ENCODE results near the gene CCR7.

Gene CCR7

GRCh38 chr17:40516581-40517285 lies 48.5 kb downstream of the CCR7 start:
- peak; percentile 97 for DNase-seq
- no peak overlapping the region for H4K8ac ChIP-seq (ENCODE audit: low read depth, low read length)
- no peak overlapping the region for H2BK15ac ChIP-seq (replicated peaks; ENCODE audit: low read depth)
- H3K56ac ChIP-seq (ENCODE audit: low read length), result peak overlapping the region; percentile 51
- WGBS (ENCODE audit: extremely low coverage, insufficient coverage, low lambda C conversion rate), result no CpG with 5 or more reads among the region's 3 CpGs
- H4K5ac ChIP-seq (ENCODE audit: low read length), result no peak overlapping the region
- H3K4me1 ChIP-seq (ENCODE audit: control insufficient read depth, low read depth, low read length), result peaks cover 18% of the 10 kb centered on the region
- H2BK5ac ChIP-seq (ENCODE audit: low read length), result peak overlapping the region; percentile 87
- no peaks in the 10 kb centered on the region for H3K79me2 ChIP-seq (ENCODE audit: control insufficient read depth, insufficient read depth, low read length)
- H3K4me2 ChIP-seq (ENCODE audit: low read length), result no peak overlapping the region
- H3K79me1 ChIP-seq (ENCODE audit: low read length), result no peaks in the 10 kb centered on the region
- no peaks in the 10 kb centered on the region for H3K36me3 ChIP-seq (ENCODE audit: control insufficient read depth, insufficient read depth, low read length)
- no peak overlapping the region for H3K4ac ChIP-seq (ENCODE audit: low read depth, low read length)
- no peak overlapping the region for H3K23ac ChIP-seq (ENCODE audit: low read length)
- no peak overlapping the region for H3K4me3 ChIP-seq (ENCODE audit: low read length)
- H2AK5ac ChIP-seq (ENCODE audit: low read length), result no peak overlapping the region
- H3K27me3 ChIP-seq (ENCODE audit: insufficient read depth, low read length, poor library complexity), result no peaks in the 10 kb centered on the region
- peak overlapping the region; percentile 72 for H3K27ac ChIP-seq (ENCODE audit: low read depth, low read length)
- H3K18ac ChIP-seq (ENCODE audit: low read length), result peak overlapping the region; percentile 35
- no peak overlapping the region for H2BK120ac ChIP-seq (ENCODE audit: low read depth, low read length)
- no peak overlapping the region for H3K9ac ChIP-seq (ENCODE audit: low read length)

GRCh38 chr17:40515491-40516041 lies 49.7 kb downstream of the CCR7 start:
- Histone ChIP-seq H3K18ac (ENCODE audit: low read length) (peak overlapping the region; percentile 3), H2BK5ac (ENCODE audit: low read length) (peak overlapping the region; percentile 92), H3K79me1 (ENCODE audit: low read length) (no peaks in the 10 kb centered on the region), H3K9ac (ENCODE audit: low read length) (peak overlapping the region; percentile 5), H2AK5ac (ENCODE audit: low read length) (peak overlapping the region; percentile 96), H2BK15ac (replicated peaks; ENCODE audit: low read depth) (no peak overlapping the region), H3K27me3 (ENCODE audit: insufficient read depth, low read length, poor library complexity) (no peaks in the 10 kb centered on the region), H3K56ac (ENCODE audit: low read length) (peak overlapping the region; percentile 75), H4K8ac (ENCODE audit: low read depth, low read length) (no peak overlapping the region), H4K5ac (ENCODE audit: low read length) (peak overlapping the region; percentile 73), H3K23ac (ENCODE audit: low read length) (peak overlapping the region; percentile 30), H3K4me1 (ENCODE audit: control insufficient read depth, low read depth, low read length) (peaks cover 15% of the 10 kb centered on the region), H3K27ac (ENCODE audit: low read depth, low read length) (peak overlapping the region; percentile 22), H3K4ac (ENCODE audit: low read depth, low read length) (peak overlapping the region; percentile 22), H2BK120ac (ENCODE audit: low read depth, low read length) (peak overlapping the region; percentile 62), H3K4me2 (ENCODE audit: low read length) (no peak overlapping the region), H3K4me3 (ENCODE audit: low read length) (no peak overlapping the region), H3K36me3 (ENCODE audit: control insufficient read depth, insufficient read depth, low read length) (no peaks in the 10 kb centered on the region), H3K79me2 (ENCODE audit: control insufficient read depth, insufficient read depth, low read length) (no peaks in the 10 kb centered on the region)
- DNase-seq, result peak; percentile 89
- no CpG with 5 or more reads among the region's 11 CpGs for WGBS (ENCODE audit: extremely low coverage, insufficient coverage, low lambda C conversion rate)

- H3K27me3 ChIP-seq (ENCODE audit: insufficient read depth, low read length, poor library complexity), result no peaks in the 10 kb centered on the region
- no peak overlapping the region for H3K27ac ChIP-seq (ENCODE audit: low read depth, low read length)
- no CpG with 5 or more reads among the region's 4 CpGs for WGBS (ENCODE audit: extremely low coverage, insufficient coverage, low lambda C conversion rate)
- H3K4me2 ChIP-seq (ENCODE audit: low read length), result no peak overlapping the region
- peak overlapping the region; percentile 73 for H4K5ac ChIP-seq (ENCODE audit: low read length)
- no peaks in the 10 kb centered on the region for H3K36me3 ChIP-seq (ENCODE audit: control insufficient read depth, insufficient read depth, low read length)
- no peak for DNase-seq
- H2BK5ac ChIP-seq (ENCODE audit: low read length), result peak overlapping the region; percentile 92
- no peak overlapping the region for H3K23ac ChIP-seq (ENCODE audit: low read length)
- peaks cover 18% of the 10 kb centered on the region for H3K4me1 ChIP-seq (ENCODE audit: control insufficient read depth, low read depth, low read length)
- no peak overlapping the region for H2BK15ac ChIP-seq (replicated peaks; ENCODE audit: low read depth)
- no peak overlapping the region for H3K4me3 ChIP-seq (ENCODE audit: low read length)
- H3K18ac ChIP-seq (ENCODE audit: low read length), result peak overlapping the region; percentile 3
- H3K9ac ChIP-seq (ENCODE audit: low read length), result peak overlapping the region; percentile 5
- H3K79me1 ChIP-seq (ENCODE audit: low read length), result no peaks in the 10 kb centered on the region
- H2AK5ac ChIP-seq (ENCODE audit: low read length), result peak overlapping the region; percentile 96
- H2BK120ac ChIP-seq (ENCODE audit: low read depth, low read length), result peak overlapping the region; percentile 62
- no peaks in the 10 kb centered on the region for H3K79me2 ChIP-seq (ENCODE audit: control insufficient read depth, insufficient read depth, low read length)
- peak overlapping the region; percentile 75 for H3K56ac ChIP-seq (ENCODE audit: low read length)
- peak overlapping the region; percentile 22 for H3K4ac ChIP-seq (ENCODE audit: low read depth, low read length)
- no peak overlapping the region for H4K8ac ChIP-seq (ENCODE audit: low read depth, low read length)
These were observed 50.3 kb downstream of the CCR7 start for GRCh38 chr17:40515011-40515410.

GRCh38 chr17:40514013-40514875 lies 51.0 kb downstream of the CCR7 start:
- no peak overlapping the region for H3K18ac ChIP-seq (ENCODE audit: low read length)
- H4K8ac ChIP-seq (ENCODE audit: low read depth, low read length), result no peak overlapping the region
- H3K4me2 ChIP-seq (ENCODE audit: low read length), result no peak overlapping the region
- no peak overlapping the region for H3K9ac ChIP-seq (ENCODE audit: low read length)
- H2BK5ac ChIP-seq (ENCODE audit: low read length), result peak overlapping the region; percentile 43
- H3K4ac ChIP-seq (ENCODE audit: low read depth, low read length), result no peak overlapping the region
- peaks cover 19% of the 10 kb centered on the region for H3K4me1 ChIP-seq (ENCODE audit: control insufficient read depth, low read depth, low read length)
- no peak overlapping the region for H4K5ac ChIP-seq (ENCODE audit: low read length)
- no peak overlapping the region for H2BK120ac ChIP-seq (ENCODE audit: low read depth, low read length)
- H3K4me3 ChIP-seq (ENCODE audit: low read length), result no peak overlapping the region
- no peak overlapping the region for H3K27ac ChIP-seq (ENCODE audit: low read depth, low read length)
- no peak for DNase-seq
- H2AK5ac ChIP-seq (ENCODE audit: low read length), result peak overlapping the region; percentile 92
- H3K27me3 ChIP-seq (ENCODE audit: insufficient read depth, low read length, poor library complexity), result no peaks in the 10 kb centered on the region
- H3K56ac ChIP-seq (ENCODE audit: low read length), result no peak overlapping the region
- no peak overlapping the region for H2BK15ac ChIP-seq (replicated peaks; ENCODE audit: low read depth)
- H3K23ac ChIP-seq (ENCODE audit: low read length), result no peak overlapping the region
- H3K79me2 ChIP-seq (ENCODE audit: control insufficient read depth, insufficient read depth, low read length), result no peaks in the 10 kb centered on the region
- WGBS (ENCODE audit: extremely low coverage, insufficient coverage, low lambda C conversion rate), result no CpG with 5 or more reads among the region's 7 CpGs
- H3K36me3 ChIP-seq (ENCODE audit: control insufficient read depth, insufficient read depth, low read length), result no peaks in the 10 kb centered on the region
- H3K79me1 ChIP-seq (ENCODE audit: low read length), result no peaks in the 10 kb centered on the region

- Histone ChIP-seq H3K79me2 (ENCODE audit: control insufficient read depth, insufficient read depth, low read length) (no peaks in the 10 kb centered on the region), H3K23ac (ENCODE audit: low read length) (no peak overlapping the region), H3K4me2 (ENCODE audit: low read length) (no peak overlapping the region), H3K4me1 (ENCODE audit: control insufficient read depth, low read depth, low read length) (peaks cover 13% of the 10 kb centered on the region), H2BK120ac (ENCODE audit: low read depth, low read length) (no peak overlapping the region), H3K27ac (ENCODE audit: low read depth, low read length) (no peak overlapping the region), H2BK5ac (ENCODE audit: low read length) (no peak overlapping the region), H2BK15ac (replicated peaks; ENCODE audit: low read depth) (no peak overlapping the region), H3K56ac (ENCODE audit: low read length) (no peak overlapping the region), H4K8ac (ENCODE audit: low read depth, low read length) (no peak overlapping the region), H2AK5ac (ENCODE audit: low read length) (peak overlapping the region; percentile 61), H3K27me3 (ENCODE audit: insufficient read depth, low read length, poor library complexity) (no peaks in the 10 kb centered on the region), H3K4ac (ENCODE audit: low read depth, low read length) (no peak overlapping the region), H4K5ac (ENCODE audit: low read length) (no peak overlapping the region), H3K79me1 (ENCODE audit: low read length) (no peaks in the 10 kb centered on the region), H3K18ac (ENCODE audit: low read length) (no peak overlapping the region), H3K4me3 (ENCODE audit: low read length) (no peak overlapping the region), H3K9ac (ENCODE audit: low read length) (no peak overlapping the region), H3K36me3 (ENCODE audit: control insufficient read depth, insufficient read depth, low read length) (no peaks in the 10 kb centered on the region)
- WGBS (ENCODE audit: extremely low coverage, insufficient coverage, low lambda C conversion rate), result no CpG with 5 or more reads among the region's 12 CpGs
- DNase-seq, result no peak
These were observed 53.5 kb downstream of the CCR7 start for GRCh38 chr17:40511667-40512220.
